Endodermal cell (in vitro differentiated cells): ENCODE results near the gene TRAPPC3L. TPM values are rescaled to one million over a fixed set of nuclear protein-coding genes. Genes with fewer than 3 reads are reported as not detected.

ENCODE experiments used
- DNase-seq: peaks from one replicate; pipeline ENCODE4 v3.0.0-alpha.2; 2017
- H3K27ac ChIP-seq: 2 replicates; pipeline ENCODE4 v1.5.1; 2013; ENCODE audit warnings: mild to moderate bottlenecking, low read depth, low read length, moderate library complexity
- H3K27me3 ChIP-seq: 2 replicates; pipeline ENCODE4 v1.6.1; 2013; ENCODE audit warnings: mild to moderate bottlenecking, low read length, moderate library complexity; ENCODE audit not compliant: insufficient read depth, control insufficient read depth, poor library complexity, severe bottlenecking
- H3K36me3 ChIP-seq: 2 replicates; pipeline ENCODE4 v1.7.0; 2013; ENCODE audit warnings: mild to moderate bottlenecking, low read length, moderate library complexity; ENCODE audit not compliant: control insufficient read depth, insufficient read depth
- H3K4me1 ChIP-seq: one replicate; pipeline ENCODE4 v1.7.0; 2013; ENCODE audit warnings: low read length; ENCODE audit not compliant: control insufficient read depth, insufficient read depth
- H3K4me3 ChIP-seq: 2 replicates; pipeline ENCODE4 v1.5.1; 2013; ENCODE audit warnings: mild to moderate bottlenecking, low read length, moderate library complexity
- H3K9ac ChIP-seq: 2 replicates; pipeline ENCODE4 v1.6.1; 2013; ENCODE audit warnings: mild to moderate bottlenecking, low read length, moderate library complexity; ENCODE audit not compliant: poor library complexity, severe bottlenecking; ENCODE audit errors: extremely low read depth
- H3K9me3 ChIP-seq: 2 replicates; pipeline ENCODE4 v1.6.1; 2013; ENCODE audit warnings: mild to moderate bottlenecking, low read length, moderate library complexity; ENCODE audit not compliant: control insufficient read depth
- H3K27ac Mint-ChIP-seq: 2 replicates; pipeline ENCODE4 v1.8.0; 2020; ENCODE audit warnings: mixed read lengths
- H3K27me3 Mint-ChIP-seq: 2 replicates; pipeline ENCODE4 v1.8.0; 2021; ENCODE audit warnings: mild to moderate bottlenecking, mixed read lengths; ENCODE audit not compliant: insufficient read depth
- H3K36me3 Mint-ChIP-seq: 2 replicates; pipeline ENCODE4 v1.8.0; 2020; ENCODE audit warnings: low read depth, mixed read lengths
- H3K4me1 Mint-ChIP-seq: 2 replicates; pipeline ENCODE4 v1.8.0; 2020; ENCODE audit warnings: mixed read lengths
- H3K4me3 Mint-ChIP-seq: 2 replicates; pipeline ENCODE4 v1.8.0; 2020; ENCODE audit warnings: mild to moderate bottlenecking, moderate library complexity, mixed read lengths
- H3K9me3 Mint-ChIP-seq: 2 replicates; pipeline ENCODE4 v1.8.0; 2020; ENCODE audit warnings: mild to moderate bottlenecking, mixed read lengths
- WGBS, 2 experiments: methylation state at CpG; one replicate each; pipeline versions ENCODE4 v1.1.5 to v1.1.7; 2013; ENCODE audit warnings: missing lambda C conversion rate in 2 of 2, mixed read lengths in 1 of 2; ENCODE audit not compliant: insufficient coverage in 1 of 2, insufficient read length in 1 of 2; 5-methylcytosine and 5-hydroxymethylcytosine counted together
- total RNA-seq, 2 donors: library from RNA; stranded (reverse); fragmentation: NEBNext Ultra II Directional in 1 of 2; extraction: Animal tissue kit (Norgen Biotek cat#: 25700) in 1 of 2; gene quantifications; 2 replicates in 1 of 2; 3 replicates in 1 of 2; pipeline ENCODE4 v1.2.1, GENCODE V29; 2021
- TF ChIP-seq, protein P1 (sequence below): fragments of 200-600 bp; sonication (generic); conservative IDR thresholded peaks from 2 replicates; pipeline ENCODE4 v1.5.0; 2021; ENCODE audit warnings: antibody characterized with exemption, mild to moderate bottlenecking

The TRAPPC3L gene
- total RNA-seq, 2 donors from 2014 or later, result not detected

DNA sequence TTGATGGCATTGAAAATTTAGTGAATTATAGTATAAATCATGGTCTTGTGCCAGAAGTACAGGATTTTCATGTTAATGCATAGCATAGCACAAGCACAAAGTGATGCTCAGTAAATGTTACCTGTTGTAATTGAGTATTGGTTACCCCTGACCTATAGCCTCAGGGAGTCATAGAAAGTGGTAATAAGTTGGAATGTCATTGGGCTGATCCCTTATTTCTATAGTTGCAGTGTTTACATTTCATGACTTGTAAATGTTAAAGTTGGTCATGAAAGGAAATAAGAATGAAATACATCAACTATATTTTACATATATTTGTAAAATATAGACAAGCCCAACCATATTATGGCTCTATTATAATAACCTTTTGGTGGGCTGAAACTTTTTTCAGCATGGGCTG, 32.9 kb upstream of the TRAPPC3L start:
- peaks cover 58% of the 10 kb centered on the region for H3K36me3 ChIP-seq
- H3K9ac ChIP-seq, result no peak overlapping the region
- no peaks in the 10 kb centered on the region for H3K4me1 Mint-ChIP-seq
- no peak overlapping the region for H3K27ac ChIP-seq
- peaks cover 18% of the 10 kb centered on the region for H3K36me3 Mint-ChIP-seq
- H3K4me3 Mint-ChIP-seq, result no peak overlapping the region
- no peaks in the 10 kb centered on the region for H3K27me3 Mint-ChIP-seq
- H3K4me1 ChIP-seq, result no peaks in the 10 kb centered on the region
- TF ChIP-seq, protein P1, sequence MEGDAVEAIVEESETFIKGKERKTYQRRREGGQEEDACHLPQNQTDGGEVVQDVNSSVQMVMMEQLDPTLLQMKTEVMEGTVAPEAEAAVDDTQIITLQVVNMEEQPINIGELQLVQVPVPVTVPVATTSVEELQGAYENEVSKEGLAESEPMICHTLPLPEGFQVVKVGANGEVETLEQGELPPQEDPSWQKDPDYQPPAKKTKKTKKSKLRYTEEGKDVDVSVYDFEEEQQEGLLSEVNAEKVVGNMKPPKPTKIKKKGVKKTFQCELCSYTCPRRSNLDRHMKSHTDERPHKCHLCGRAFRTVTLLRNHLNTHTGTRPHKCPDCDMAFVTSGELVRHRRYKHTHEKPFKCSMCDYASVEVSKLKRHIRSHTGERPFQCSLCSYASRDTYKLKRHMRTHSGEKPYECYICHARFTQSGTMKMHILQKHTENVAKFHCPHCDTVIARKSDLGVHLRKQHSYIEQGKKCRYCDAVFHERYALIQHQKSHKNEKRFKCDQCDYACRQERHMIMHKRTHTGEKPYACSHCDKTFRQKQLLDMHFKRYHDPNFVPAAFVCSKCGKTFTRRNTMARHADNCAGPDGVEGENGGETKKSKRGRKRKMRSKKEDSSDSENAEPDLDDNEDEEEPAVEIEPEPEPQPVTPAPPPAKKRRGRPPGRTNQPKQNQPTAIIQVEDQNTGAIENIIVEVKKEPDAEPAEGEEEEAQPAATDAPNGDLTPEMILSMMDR, result no peak
- H3K9me3 ChIP-seq, result no peaks in the 10 kb centered on the region
- no peaks in the 10 kb centered on the region for H3K27me3 ChIP-seq
- H3K4me3 ChIP-seq, result no peak overlapping the region
- no peaks in the 10 kb centered on the region for H3K9me3 Mint-ChIP-seq
- H3K27ac Mint-ChIP-seq, result no peak overlapping the region
- DNase-seq, result no peak

DNA sequence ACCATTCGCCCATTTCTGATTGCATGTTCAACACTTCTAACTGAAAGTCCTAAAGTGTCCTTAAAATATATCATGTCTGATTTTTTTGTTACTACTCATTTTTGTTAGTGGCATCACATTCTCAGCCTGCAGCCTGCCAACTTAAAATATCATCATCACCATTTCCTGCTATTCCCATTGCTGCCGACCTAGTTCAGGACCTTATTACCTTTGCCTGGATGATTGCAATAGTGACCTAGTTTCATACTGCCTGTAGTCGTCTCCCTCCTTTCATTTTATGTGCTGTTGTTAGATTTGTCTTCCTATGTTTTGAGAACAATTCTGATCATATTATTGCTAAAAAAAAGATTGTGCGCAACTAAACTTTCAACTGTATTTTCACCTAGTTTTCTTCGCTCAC, 32.0 kb upstream of the TRAPPC3L start:
- Histone ChIP-seq H3K27ac (no peak overlapping the region), H3K4me1 (peaks cover 7% of the 10 kb centered on the region), H3K36me3 (peaks cover 56% of the 10 kb centered on the region), H3K9ac (no peak overlapping the region), H3K9me3 (no peaks in the 10 kb centered on the region), H3K4me3 (no peak overlapping the region), H3K27me3 (no peaks in the 10 kb centered on the region)
- Mint-ChIP-seq H3K27me3 (no peaks in the 10 kb centered on the region), H3K27ac (no peak overlapping the region), H3K4me1 (peaks cover 5% of the 10 kb centered on the region), H3K36me3 (peaks cover 15% of the 10 kb centered on the region), H3K9me3 (no peaks in the 10 kb centered on the region), H3K4me3 (no peak overlapping the region)
- DNase-seq, result no peak
- TF ChIP-seq, protein P1, result no peak
- WGBS, 2 experiments, result 97 to 100% methylated on average over 2 to 5 of the region's 5 CpGs

DNA sequence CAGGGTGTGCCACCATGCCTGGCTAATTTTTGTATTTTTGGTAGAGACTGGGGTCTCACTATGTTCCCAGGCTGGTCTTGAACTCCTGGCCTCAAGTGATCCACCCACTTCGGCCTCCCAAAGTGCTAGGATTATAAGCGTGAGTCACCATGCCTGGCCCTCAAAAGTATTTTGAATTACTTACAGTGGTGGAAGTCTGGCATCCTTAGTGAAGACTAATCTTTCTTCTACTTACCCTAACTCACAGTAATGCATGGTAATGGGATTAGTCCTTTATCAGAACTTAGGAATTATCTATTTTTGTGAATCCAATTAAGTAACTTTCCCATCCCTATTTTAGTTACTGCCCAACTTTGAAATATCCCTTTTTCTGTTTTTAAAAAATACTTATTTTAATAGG, 29.7 kb upstream of the TRAPPC3L start:
- Histone ChIP-seq H3K9me3 (no peaks in the 10 kb centered on the region), H3K36me3 (peaks cover 37% of the 10 kb centered on the region), H3K4me3 (no peak overlapping the region), H3K27me3 (no peaks in the 10 kb centered on the region), H3K27ac (no peak overlapping the region), H3K9ac (no peak overlapping the region), H3K4me1 (peaks cover 7% of the 10 kb centered on the region)
- no peak overlapping the region for H3K4me3 Mint-ChIP-seq
- no peaks in the 10 kb centered on the region for H3K27me3 Mint-ChIP-seq
- no peaks in the 10 kb centered on the region for H3K9me3 Mint-ChIP-seq
- H3K27ac Mint-ChIP-seq, result no peak overlapping the region
- peaks cover 5% of the 10 kb centered on the region for H3K4me1 Mint-ChIP-seq
- DNase-seq, result no peak
- WGBS, 2 experiments, result 95% methylated on average over 2 of the region's 2 CpGs; no CpG with 5 or more reads in 1 of the 2 experiments
- peaks cover 14% of the 10 kb centered on the region for H3K36me3 Mint-ChIP-seq
- TF ChIP-seq, protein P1, result no peak
